HCT116 (cell line): ENCODE data around the gene ZNF264. TPM values are rescaled to one million over a fixed set of nuclear protein-coding genes. Genes with fewer than 3 reads are reported as not detected.
A peak's percentile ranks its signal among the peaks of the same experiment; 100 is the strongest.
"Not testable (repeated sequence)": the region's sequence is repeated elsewhere in the genome, so short reads cannot be mapped to it uniquely, and the experiment has no call there.

ENCODE experiments used
- ATAC-seq: fragments of 200-7000 bp; cut with Tn5 transposase; 2 replicates; pipeline ENCODE4 v1.9.1; 2020; ENCODE audit warnings: mild to moderate bottlenecking, moderate library complexity
- BruUV-seq: library from RNA; stranded (reverse); fragments of 400-500 nt; replicated peaks from 2 replicates; lab custom pipeline; 2021; lab: Mats Ljungman, UMichigan
- CTCF ChIA-PET: fragments of 300-600 bp; sonication (Branson Sonifier 250); formaldehyde crosslinking; loops from one replicate; lab custom pipeline; 2021; ENCODE audit warnings: antibody characterized with exemption; lab: Charles Lee
- POLR2A ChIA-PET: fragments of 300-600, 350-600 bp; sonication (Branson Sonifier 250); formaldehyde crosslinking; loops from one replicate; lab custom pipeline; 2021; ENCODE audit warnings: antibody characterized with exemption; lab: Charles Lee
- RAD21 ChIA-PET, 2 experiments: fragments of 300-600 bp; sonication (Branson Sonifier 250); formaldehyde crosslinking; loops; one replicate each; lab custom pipeline; 2023; ENCODE audit warnings: low total read pairs in 2 of 2; ENCODE audit not compliant: uncharacterized antibody in 2 of 2, unreplicated experiment in 2 of 2, low non-redundant PET in 1 of 2; lab: Charles Lee
- DNase-seq: peaks from one replicate; pipeline ENCODE4 v3.0.0-alpha.2; 2010; ENCODE audit warnings: low read depth, low spot score
- H2AFZ ChIP-seq: fragments of 200-600 bp; shearing (Covaris generic), sonication (generic); 2 replicates; pipeline ENCODE4 v1.6.1; 2017; ENCODE audit warnings: low read depth, mixed run types, mixed read lengths, antibody characterized with exemption, low read length; ENCODE audit not compliant: poor library complexity, severe bottlenecking
- H3K27ac ChIP-seq: 2 replicates; pipeline ENCODE4 v1.5.1; 2012; ENCODE audit warnings: low read depth, low read length
- H3K27me3 ChIP-seq: fragments of 200-600 bp; sonication (generic); 2 replicates; pipeline ENCODE4 v1.6.1; 2016; ENCODE audit warnings: mixed run types, low read length, mixed read lengths; ENCODE audit not compliant: insufficient read depth
- H3K36me3 ChIP-seq, 2 experiments: fragments of 200-500 bp in 1 of 2; fragments of 200-600 bp in 1 of 2; sonication (Bioruptor generic) in 1 of 2; sonication (generic) in 1 of 2; 2 replicates each; pipeline versions ENCODE4 v1.5.1 to v1.6.1; 2014 to 2016; ENCODE audit warnings: low read length in 2 of 2, inconsistent platforms in 1 of 2, mixed read lengths in 1 of 2, mixed run types in 1 of 2; ENCODE audit not compliant: insufficient read depth in 2 of 2, control insufficient read depth in 1 of 2
- H3K4me1 ChIP-seq, 2 experiments: fragments of 200-600 bp in 1 of 2; sonication (generic) in 1 of 2; 2 replicates each; pipeline versions ENCODE4 v1.5.1 to v1.6.1; 2012 to 2017; ENCODE audit warnings: low read length in 2 of 2, inconsistent platforms in 1 of 2, mild to moderate bottlenecking in 1 of 2, mixed read lengths in 1 of 2, mixed run types in 1 of 2, moderate library complexity in 1 of 2; ENCODE audit not compliant: insufficient read depth in 2 of 2, control insufficient read depth in 1 of 2
- H3K4me2 ChIP-seq: fragments of 200-600 bp; sonication (generic); 2 replicates; pipeline ENCODE4 v1.6.1; 2017; ENCODE audit warnings: mixed run types, low read length, mixed read lengths
- H3K4me3 ChIP-seq, 2 experiments: fragments of 200-600 bp in 1 of 2; sonication (generic) in 1 of 2; replicated peaks in 1 of 2; 2 replicates each; pipeline ENCODE4 v1.5.1; 2011 to 2016; ENCODE audit warnings: low read length in 2 of 2, control low read depth in 1 of 2, low read depth in 1 of 2, mild to moderate bottlenecking in 1 of 2, mixed read lengths in 1 of 2, mixed run types in 1 of 2
- H3K79me2 ChIP-seq: fragments of 200-600 bp; sonication (generic); 2 replicates; pipeline ENCODE4 v1.6.1; 2017; ENCODE audit warnings: mild to moderate bottlenecking, mixed run types, low read length, moderate library complexity, mixed read lengths; ENCODE audit not compliant: insufficient read depth
- H3K9ac ChIP-seq: fragments of 200-600 bp; sonication (generic); 2 replicates; pipeline ENCODE4 v1.6.1; 2016; ENCODE audit warnings: low read length, mixed read lengths
- H3K9me2 ChIP-seq: fragments of 200-600 bp; sonication (generic), shearing (Covaris generic); 2 replicates; pipeline ENCODE4 v1.6.1; 2017; ENCODE audit warnings: mixed run types, mild to moderate bottlenecking, moderate library complexity; ENCODE audit not compliant: insufficient read depth
- H3K9me3 ChIP-seq, 2 experiments: fragments of 200-500 bp in 1 of 2; fragments of 200-600 bp in 1 of 2; sonication (Bioruptor generic) in 1 of 2; sonication (generic) in 1 of 2; 2 replicates each; pipeline ENCODE4 v1.6.1; 2014 to 2017; ENCODE audit warnings: low read length in 2 of 2, mixed read lengths in 2 of 2, inconsistent platforms in 1 of 2, low read depth in 1 of 2, mild to moderate bottlenecking in 1 of 2, mixed run types in 1 of 2, moderate library complexity in 1 of 2; ENCODE audit not compliant: control insufficient read depth in 1 of 2, insufficient read depth in 1 of 2
- H4K20me1 ChIP-seq: fragments of 200-600 bp; sonication (generic), shearing (Covaris generic); 2 replicates; pipeline ENCODE4 v1.6.1; 2017; ENCODE audit warnings: mixed run types, mild to moderate bottlenecking, moderate library complexity; ENCODE audit not compliant: insufficient read depth
- EGR1 ChIP-seq: IDR thresholded peaks from 2 replicates; pipeline ENCODE4 v1.6.1; 2012; ENCODE audit warnings: low read depth
- ELF1 ChIP-seq: IDR thresholded peaks from 2 replicates; pipeline ENCODE4 v1.6.1; 2012; ENCODE audit warnings: low read depth, borderline replicate concordance
- EZH2 ChIP-seq: fragments of 200-600 bp; sonication (generic); IDR thresholded peaks from 2 replicates; pipeline ENCODE4 v1.6.1; 2017; ENCODE audit warnings: antibody characterized with exemption, mixed run types
- POLR2AphosphoS5 ChIP-seq: IDR thresholded peaks from 2 replicates; pipeline ENCODE4 v1.6.1; 2011; ENCODE audit warnings: mild to moderate bottlenecking, low read depth, low read length, moderate library complexity
- RAD21 ChIP-seq: IDR thresholded peaks from 2 replicates; pipeline ENCODE4 v1.6.1; 2012; ENCODE audit warnings: low read depth, mild to moderate bottlenecking
- SIN3A ChIP-seq: IDR thresholded peaks from 2 replicates; pipeline ENCODE4 v1.6.1; 2012; ENCODE audit warnings: low read depth
- SP1 ChIP-seq: IDR thresholded peaks from 2 replicates; pipeline ENCODE4 v1.6.1; 2012; ENCODE audit warnings: low read depth
- SRF ChIP-seq: IDR thresholded peaks from 2 replicates; pipeline ENCODE4 v1.6.1; 2012; ENCODE audit warnings: low read depth
- ZNF274 ChIP-seq: fragments of 200-500 bp; sonication (Bioruptor generic); IDR thresholded peaks from 2 replicates; pipeline ENCODE4 v1.6.1; 2014; ENCODE audit warnings: mild to moderate bottlenecking, low read depth, low read length, inconsistent platforms
- intact Hi-C: fragments of 100-400 bp; cut with micrococcal nuclease; formaldehyde crosslinking; loops from 2 replicates; pipeline ENCODE4 v1.10.0; 2022
- total RNA-seq: library from RNA; stranded (reverse); gene quantifications from one replicate; pipeline ENCODE4 v1.2.1, GENCODE V29; 2021; ENCODE audit not compliant: unreplicated experiment
- TF ChIP-seq, protein P1 (sequence below): IDR thresholded peaks from 2 replicates; pipeline ENCODE4 v1.6.1; 2012
- TF ChIP-seq, protein P2 (sequence below): IDR thresholded peaks from 2 replicates; pipeline ENCODE4 v1.6.1; 2011; ENCODE audit warnings: mild to moderate bottlenecking, low read length, moderate library complexity; ENCODE audit not compliant: insufficient replicate concordance; ENCODE audit errors: extremely low read depth
- TF ChIP-seq, protein P3 (sequence below): IDR thresholded peaks from 2 replicates; pipeline ENCODE4 v1.6.1; 2012
- TF ChIP-seq, protein P4 (sequence below), 3 experiments: fragments of 200-600 bp in 1 of 3; sonication (generic) in 1 of 3; IDR thresholded peaks in 2 of 3; conservative IDR thresholded peaks in 1 of 3; 2 replicates each; pipeline ENCODE4 v1.5.1; 2012 to 2017; ENCODE audit warnings: low read depth in 2 of 3, low read length in 2 of 3, antibody characterized with exemption in 1 of 3, borderline replicate concordance in 1 of 3, control low read depth in 1 of 3, mild to moderate bottlenecking in 1 of 3, mixed read lengths in 1 of 3, mixed run types in 1 of 3, moderate library complexity in 1 of 3; ENCODE audit not compliant: insufficient read depth in 1 of 3

ZNF264 gene
- total RNA-seq, 1 experiment from 2014 or later: 30.3 TPM

DNA sequence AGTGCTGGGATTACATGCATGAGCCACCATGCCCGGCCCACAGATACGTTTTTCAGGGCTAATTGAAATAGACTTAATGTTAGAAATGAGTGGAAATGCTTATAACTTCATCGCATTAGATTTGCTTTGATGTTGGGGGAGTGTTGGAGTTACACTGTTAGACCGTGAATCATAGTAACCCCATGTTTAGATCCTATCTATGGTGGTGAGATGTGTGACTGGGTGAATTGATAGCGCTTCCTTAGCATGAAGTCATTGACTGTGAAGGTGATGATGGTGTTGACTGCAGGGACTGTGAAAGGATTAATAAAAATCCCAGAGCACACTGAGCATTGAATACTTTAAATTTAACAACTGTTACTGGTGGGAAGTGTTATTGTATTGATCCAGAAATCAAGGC, 1.7 kb downstream of the ZNF264 start:
- Histone ChIP-seq H3K4me2 (peak overlapping the region; percentile 85), H3K9me3 (peaks cover 0 to 8% of the 10 kb centered on the region in 2 experiments; a peak in 1 of 4 replicates)

DNA sequence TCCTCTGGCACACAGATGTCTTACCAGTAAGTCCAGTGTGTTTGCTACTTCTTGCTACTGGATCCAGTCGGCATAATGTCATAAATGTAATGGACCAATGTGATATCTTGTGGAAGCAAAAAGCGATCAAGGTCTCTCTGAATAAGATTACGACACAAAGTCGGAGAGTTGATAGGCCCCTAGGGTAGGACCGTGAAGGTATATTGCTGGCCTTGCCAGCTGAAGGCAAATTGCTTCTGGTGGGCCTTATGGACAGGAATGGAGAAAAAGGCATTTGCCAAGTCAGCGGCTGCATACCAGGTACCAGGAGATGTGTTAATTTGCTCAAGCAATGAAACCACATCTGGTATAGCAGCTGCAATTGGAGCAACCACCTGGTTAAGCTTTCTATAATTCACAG, 6.6 kb downstream of the ZNF264 start:
- intact Hi-C loops, H3K9ac ChIP-seq, CTCF ChIA-PET, H2AFZ ChIP-seq, H3K9me2 ChIP-seq, H4K20me1 ChIP-seq, H3K4me1 ChIP-seq, H3K4me2 ChIP-seq, H3K27me3 ChIP-seq, H3K4me3 ChIP-seq, DNase-seq, RAD21 ChIA-PET, H3K9me3 ChIP-seq, H3K27ac ChIP-seq, ATAC-seq, BruUV-seq, POLR2A ChIA-PET: not testable (repeated sequence)
- Histone ChIP-seq H3K79me2 (peaks cover 38% of the 10 kb centered on the region), H3K36me3 (peaks cover 25 to 30% of the 10 kb centered on the region in 2 experiments)

More for the DNA sequence above, 1.7 kb downstream of the ZNF264 start:
- Histone ChIP-seq H2AFZ (no peak overlapping the region), H3K4me1 (peaks cover 4 to 18% of the 10 kb centered on the region in 2 experiments; a peak in 2 of 4 replicates), H3K9me2 (no peaks in the 10 kb centered on the region), H3K27me3 (no peaks in the 10 kb centered on the region), H3K9ac (no peak overlapping the region), H4K20me1 (no peaks in the 10 kb centered on the region), H3K27ac (no peak overlapping the region), H3K4me3 (peak overlapping the region in 1 of 2 experiments; percentile 97; a peak in 3 of 4 replicates), H3K79me2 (peaks cover 31% of the 10 kb centered on the region), H3K36me3 (peaks cover 25 to 30% of the 10 kb centered on the region in 2 experiments)
- BruUV-seq: no TSS peak
- ChIA-PET CTCF (no interaction called here), RAD21 (no interaction called here), POLR2A (no interaction called here)
- DNase-seq (no peak), ATAC-seq (no peak)
- TF ChIP-seq ELF1 (no peak), SRF (no peak), EGR1 (no peak), SIN3A (no peak), SP1 (no peak), EZH2 (no peak), RAD21 (no peak), ZNF274 (no peak), POLR2AphosphoS5 (no peak)
- TF ChIP-seq, protein P1, sequence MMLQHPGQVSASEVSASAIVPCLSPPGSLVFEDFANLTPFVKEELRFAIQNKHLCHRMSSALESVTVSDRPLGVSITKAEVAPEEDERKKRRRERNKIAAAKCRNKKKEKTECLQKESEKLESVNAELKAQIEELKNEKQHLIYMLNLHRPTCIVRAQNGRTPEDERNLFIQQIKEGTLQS: no peak
- TF ChIP-seq, protein P2, sequence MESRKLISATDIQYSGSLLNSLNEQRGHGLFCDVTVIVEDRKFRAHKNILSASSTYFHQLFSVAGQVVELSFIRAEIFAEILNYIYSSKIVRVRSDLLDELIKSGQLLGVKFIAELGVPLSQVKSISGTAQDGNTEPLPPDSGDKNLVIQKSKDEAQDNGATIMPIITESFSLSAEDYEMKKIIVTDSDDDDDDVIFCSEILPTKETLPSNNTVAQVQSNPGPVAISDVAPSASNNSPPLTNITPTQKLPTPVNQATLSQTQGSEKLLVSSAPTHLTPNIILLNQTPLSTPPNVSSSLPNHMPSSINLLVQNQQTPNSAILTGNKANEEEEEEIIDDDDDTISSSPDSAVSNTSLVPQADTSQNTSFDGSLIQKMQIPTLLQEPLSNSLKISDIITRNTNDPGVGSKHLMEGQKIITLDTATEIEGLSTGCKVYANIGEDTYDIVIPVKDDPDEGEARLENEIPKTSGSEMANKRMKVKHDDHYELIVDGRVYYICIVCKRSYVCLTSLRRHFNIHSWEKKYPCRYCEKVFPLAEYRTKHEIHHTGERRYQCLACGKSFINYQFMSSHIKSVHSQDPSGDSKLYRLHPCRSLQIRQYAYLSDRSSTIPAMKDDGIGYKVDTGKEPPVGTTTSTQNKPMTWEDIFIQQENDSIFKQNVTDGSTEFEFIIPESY: no peak
- TF ChIP-seq, protein P3, sequence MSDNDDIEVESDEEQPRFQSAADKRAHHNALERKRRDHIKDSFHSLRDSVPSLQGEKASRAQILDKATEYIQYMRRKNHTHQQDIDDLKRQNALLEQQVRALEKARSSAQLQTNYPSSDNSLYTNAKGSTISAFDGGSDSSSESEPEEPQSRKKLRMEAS: no peak
- TF ChIP-seq, protein P4, sequence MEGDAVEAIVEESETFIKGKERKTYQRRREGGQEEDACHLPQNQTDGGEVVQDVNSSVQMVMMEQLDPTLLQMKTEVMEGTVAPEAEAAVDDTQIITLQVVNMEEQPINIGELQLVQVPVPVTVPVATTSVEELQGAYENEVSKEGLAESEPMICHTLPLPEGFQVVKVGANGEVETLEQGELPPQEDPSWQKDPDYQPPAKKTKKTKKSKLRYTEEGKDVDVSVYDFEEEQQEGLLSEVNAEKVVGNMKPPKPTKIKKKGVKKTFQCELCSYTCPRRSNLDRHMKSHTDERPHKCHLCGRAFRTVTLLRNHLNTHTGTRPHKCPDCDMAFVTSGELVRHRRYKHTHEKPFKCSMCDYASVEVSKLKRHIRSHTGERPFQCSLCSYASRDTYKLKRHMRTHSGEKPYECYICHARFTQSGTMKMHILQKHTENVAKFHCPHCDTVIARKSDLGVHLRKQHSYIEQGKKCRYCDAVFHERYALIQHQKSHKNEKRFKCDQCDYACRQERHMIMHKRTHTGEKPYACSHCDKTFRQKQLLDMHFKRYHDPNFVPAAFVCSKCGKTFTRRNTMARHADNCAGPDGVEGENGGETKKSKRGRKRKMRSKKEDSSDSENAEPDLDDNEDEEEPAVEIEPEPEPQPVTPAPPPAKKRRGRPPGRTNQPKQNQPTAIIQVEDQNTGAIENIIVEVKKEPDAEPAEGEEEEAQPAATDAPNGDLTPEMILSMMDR (IDR thresholded peaks at IDR 0.05 in 2 of 3, conservative IDR thresholded peaks at IDR 0.05 in 1 of 3; ENCODE audit: borderline replicate concordance in 1 of 3, insufficient read depth in 1 of 3, low read depth in 2 of 3, low read length in 2 of 3): no peak
- intact Hi-C loops: no loop called here
